SK-N-SH (cell line): ENCODE results near the gene SH3BGR. TPM values are rescaled to one million over a fixed set of nuclear protein-coding genes. Genes with fewer than 3 reads are reported as not detected.

Source experiments
- CTCF ChIA-PET: fragments of 300-600, 350-600 bp; formaldehyde crosslinking; extraction: SDS; loops from one replicate; lab custom pipeline; 2021; lab: Yijun Ruan, JAX
- POLR2A ChIA-PET: fragments of 350-600 bp; sonication (Branson Sonifier 250); formaldehyde crosslinking; extraction: SDS; loops from one replicate; lab custom pipeline; 2020; ENCODE audit warnings: antibody characterized with exemption, inconsistent platforms; lab: Yijun Ruan, JAX
- DNase-seq: peaks from one replicate; pipeline ENCODE4 v3.0.0; 2012
- H2AFZ ChIP-seq: fragments of 200-600 bp; sonication (generic); 2 replicates; pipeline ENCODE4 v1.8.1; 2016; ENCODE audit warnings: antibody characterized with exemption, mild to moderate bottlenecking, low read depth
- H3F3A ChIP-seq: fragments of 200-600 bp; sonication (generic); replicated peaks from 2 replicates; pipeline ENCODE3; 2016; ENCODE audit warnings: antibody characterized with exemption, mild to moderate bottlenecking; ENCODE audit not compliant: insufficient read depth
- H3K27ac ChIP-seq, 2 experiments: fragments of 200-500 bp in 1 of 2; fragments of 200-600 bp in 1 of 2; sonication (Bioruptor generic) in 1 of 2; sonication (generic), shearing (Covaris generic) in 1 of 2; 2 replicates each; pipeline versions ENCODE4 v1.5.1 to v1.6.1; 2014 to 2016; ENCODE audit warnings: low read depth in 2 of 2, inconsistent platforms in 1 of 2, low read length in 1 of 2, mild to moderate bottlenecking in 1 of 2, mixed read lengths in 1 of 2
- H3K27me3 ChIP-seq: fragments of 200-600 bp; sonication (generic), shearing (Covaris generic); 2 replicates; pipeline ENCODE4 v1.6.1; 2016; ENCODE audit warnings: mixed run types; ENCODE audit not compliant: insufficient read depth
- H3K36me3 ChIP-seq, 2 experiments: fragments of 200-500 bp in 1 of 2; fragments of 200-600 bp in 1 of 2; sonication (Bioruptor generic) in 1 of 2; sonication (generic) in 1 of 2; replicated peaks in 1 of 2; 2 replicates each; pipeline versions ENCODE3 to v1.5.1; 2014 to 2016; ENCODE audit warnings: low read length in 1 of 2, mild to moderate bottlenecking in 1 of 2; ENCODE audit not compliant: insufficient read depth in 2 of 2, control insufficient read depth in 1 of 2
- H3K4me1 ChIP-seq, 2 experiments: fragments of 200-500 bp in 1 of 2; fragments of 200-600 bp in 1 of 2; sonication (Bioruptor generic) in 1 of 2; sonication (generic), shearing (Covaris generic) in 1 of 2; 2 replicates each; pipeline versions ENCODE4 v1.5.1 to v1.6.1; 2014 to 2016; ENCODE audit warnings: low read depth in 1 of 2, low read length in 1 of 2, mixed run types in 1 of 2; ENCODE audit not compliant: insufficient read depth in 2 of 2, control insufficient read depth in 1 of 2
- H3K4me2 ChIP-seq: fragments of 200-600 bp; sonication (generic), shearing (Covaris generic); 2 replicates; pipeline ENCODE4 v1.6.1; 2017; ENCODE audit warnings: mixed run types
- H3K4me3 ChIP-seq, 2 experiments: fragments of 200-500 bp in 1 of 2; fragments of 200-600 bp in 1 of 2; sonication (Bioruptor generic) in 1 of 2; sonication (generic), shearing (Covaris generic) in 1 of 2; 2 replicates each; pipeline versions ENCODE4 v1.5.1 to v1.8.1; 2014 to 2016; ENCODE audit warnings: low read depth in 2 of 2, inconsistent platforms in 1 of 2, low read length in 1 of 2, mild to moderate bottlenecking in 1 of 2, mixed read lengths in 1 of 2, moderate library complexity in 1 of 2
- H3K79me2 ChIP-seq: fragments of 200-600 bp; sonication (generic); 2 replicates; pipeline ENCODE4 v1.8.1; 2017; ENCODE audit warnings: mild to moderate bottlenecking; ENCODE audit not compliant: insufficient read depth
- H3K9ac ChIP-seq: fragments of 200-600 bp; sonication (generic); 2 replicates; pipeline ENCODE4 v1.6.1; 2017; ENCODE audit warnings: mixed run types
- H3K9me2 ChIP-seq: fragments of 200-600 bp; sonication (generic); 2 replicates; pipeline ENCODE4 v1.6.1; 2017; ENCODE audit warnings: mixed run types
- H3K9me3 ChIP-seq: fragments of 200-600 bp; sonication (generic); 2 replicates; pipeline ENCODE4 v1.6.1; 2017; ENCODE audit warnings: mixed run types, mild to moderate bottlenecking, moderate library complexity
- H4K20me1 ChIP-seq: fragments of 200-600 bp; sonication (generic); 2 replicates; pipeline ENCODE4 v1.6.1; 2017; ENCODE audit warnings: mild to moderate bottlenecking, mixed run types; ENCODE audit not compliant: insufficient read depth
- CHD2 ChIP-seq: fragments of 150-350 bp; IDR thresholded peaks from 2 replicates; pipeline ENCODE4 v1.6.1; 2018; ENCODE audit warnings: low read length; ENCODE audit not compliant: partially characterized antibody
- CTCF ChIP-seq: fragments of 200-600 bp; sonication (generic); IDR thresholded peaks from 2 replicates; pipeline ENCODE4 v1.6.1; 2017; ENCODE audit warnings: antibody characterized with exemption, mild to moderate bottlenecking, moderate library complexity
- ELF1 ChIP-seq: IDR thresholded peaks from 2 replicates; pipeline ENCODE4 v1.4.0; 2012
- FOSL2 ChIP-seq: IDR thresholded peaks from 2 replicates; pipeline ENCODE4 v1.4.0; 2012; ENCODE audit warnings: low read depth, mild to moderate bottlenecking, moderate library complexity, borderline replicate concordance
- GATA2 ChIP-seq: sonication (generic); formaldehyde crosslinking; IDR thresholded peaks from 2 replicates; pipeline ENCODE4 v1.5.0; 2020; ENCODE audit warnings: mild to moderate bottlenecking, missing genetic modification reagents
- IRF3 ChIP-seq: fragments of 150-350 bp; IDR thresholded peaks from 2 replicates; pipeline ENCODE4 v1.6.1; 2016; ENCODE audit warnings: mild to moderate bottlenecking, low read depth, low read length
- JUND ChIP-seq: IDR thresholded peaks from 2 replicates; pipeline ENCODE4 v1.4.0; 2012
- NFIC ChIP-seq: IDR thresholded peaks from 2 replicates; pipeline ENCODE4 v1.4.0; 2012; ENCODE audit warnings: borderline replicate concordance
- NRF1 ChIP-seq: IDR thresholded peaks from 2 replicates; pipeline ENCODE4 v1.6.1; 2012; ENCODE audit warnings: low read depth, mild to moderate bottlenecking, low read length
- SMC3 ChIP-seq: IDR thresholded peaks from 2 replicates; pipeline ENCODE4 v1.6.1; 2012; ENCODE audit warnings: low read depth, low read length, improper control_type of control experiment
- TCF12 ChIP-seq: IDR thresholded peaks from 2 replicates; pipeline ENCODE4 v1.4.0; 2012
- TEAD4 ChIP-seq: IDR thresholded peaks from 2 replicates; pipeline ENCODE4 v1.4.0; 2012; ENCODE audit warnings: mild to moderate bottlenecking, borderline replicate concordance; ENCODE audit not compliant: insufficient read depth
- USF1 ChIP-seq: IDR thresholded peaks from 2 replicates; pipeline ENCODE4 v1.4.0; 2012; ENCODE audit warnings: low read depth, borderline replicate concordance
- USF2 ChIP-seq: fragments of 150-350 bp; IDR thresholded peaks from 2 replicates; pipeline ENCODE4 v1.6.1; 2017; ENCODE audit warnings: antibody characterized with exemption, low read length, low read depth, borderline replicate concordance
- YY1 ChIP-seq: IDR thresholded peaks from 2 replicates; pipeline ENCODE4 v1.4.0; 2012; ENCODE audit warnings: low read depth, mild to moderate bottlenecking
- WGBS: methylation state at CpG from one replicate; pipeline ENCODE4 v1.1.6; 2017; ENCODE audit warnings: low lambda C conversion rate; 5-methylcytosine and 5-hydroxymethylcytosine counted together
- polyA plus RNA-seq, 3 experiments: library from polyadenylated mRNA; depleted of rRNA; stranded (reverse); fragments of >200 nt; gene quantifications; 2 replicates each; pipeline ENCODE4 v1.2.3, GENCODE V29; 2012

Gene SH3BGR
- polyA plus RNA-seq, 1 of the 3 experiments (the other 2 are of a cell fraction) = 1.1 TPM

- ChIA-PET POLR2A (no interaction called here), CTCF (interaction anchor here (1.1 to 2.8 kb wide), 2 partner anchors 11 to 112 kb away, joined by 3 to 13 read pairs; no protein-coding TSS in a partner anchor)
- Histone ChIP-seq H3K4me1 (no peaks in the 10 kb centered on the region; a peak in 1 of 4 replicates), H3K4me2 (no peak overlapping the region), H3K79me2 (no peaks in the 10 kb centered on the region), H3K36me3 (no peaks in the 10 kb centered on the region), H3K27ac (no peak overlapping the region), H3K9ac (no peak overlapping the region), H3F3A (no peaks in the 10 kb centered on the region), H4K20me1 (no peaks in the 10 kb centered on the region), H3K4me3 (no peak overlapping the region), H3K9me2 (no peaks in the 10 kb centered on the region), H3K9me3 (no peaks in the 10 kb centered on the region), H3K27me3 (no peaks in the 10 kb centered on the region), H2AFZ (no peak overlapping the region)
- TF ChIP-seq YY1 (no peak), FOSL2 (no peak), USF1 (no peak), CHD2 (no peak), USF2 (no peak), NRF1 (no peak), GATA2 (CRISPR knock-in tag) (no peak), TCF12 (no peak), CTCF (no peak), ELF1 (no peak), NFIC (no peak), JUND (no peak), SMC3 (no peak), TEAD4 (no peak), IRF3 (no peak)
- WGBS = 69% methylated on average over 10 of the region's 10 CpGs
- no peak for DNase-seq
Measured at GRCh38 chr21:39452207-39452969, 618 bp downstream of the SH3BGR start.
